ENCODE data around the gene CLBA1. TPM values are rescaled to one million over a fixed set of nuclear protein-coding genes. Genes with fewer than 3 reads are reported as not detected.
A peak's percentile ranks its signal among the peaks of the same experiment; 100 is the strongest.

The CLBA1 gene
- total RNA-seq, 1 donor from 2014 or later, result 8.4 TPM

- H3K36me3 ChIP-seq (ENCODE audit: control insufficient read depth, insufficient read depth, low read length), result peaks cover 18% of the 10 kb centered on the region
- no peak for FAIRE-seq
These were observed 21.4 kb downstream of the CLBA1 start for GRCh38 chr14:105006831-105007592.

GRCh38 chr14:105007593-105008264, 22.1 kb downstream of the CLBA1 start:
- no peaks in the 10 kb centered on the region for H3K27me3 ChIP-seq (ENCODE audit: control insufficient read depth, insufficient read depth, low read length)
- DNase-seq (ENCODE audit: low read depth) (no peak), FAIRE-seq (peak; percentile 80)
- TF ChIP-seq CTCF (IDR thresholded peaks at IDR 0.05; ENCODE audit: insufficient read depth, low read length, severe bottlenecking), result no peak
- H3K36me3 ChIP-seq (ENCODE audit: control insufficient read depth, insufficient read depth, low read length), result peaks cover 18% of the 10 kb centered on the region
- H3K4me3 ChIP-seq (ENCODE audit: low read depth, low read length), result no peak overlapping the region

More at GRCh38 chr14:105006831-105007592, 21.4 kb downstream of the CLBA1 start:
- H3K4me3 ChIP-seq (ENCODE audit: low read depth, low read length), result no peak overlapping the region
- TF ChIP-seq CTCF (IDR thresholded peaks at IDR 0.05; ENCODE audit: insufficient read depth, low read length, severe bottlenecking), result no peak
- no peaks in the 10 kb centered on the region for H3K27me3 ChIP-seq (ENCODE audit: control insufficient read depth, insufficient read depth, low read length)
- no peak for DNase-seq (ENCODE audit: low read depth)

- Histone ChIP-seq H3K36me3 (ENCODE audit: control insufficient read depth, insufficient read depth, low read length) (peaks cover 18% of the 10 kb centered on the region), H3K4me3 (ENCODE audit: low read depth, low read length) (no peak overlapping the region), H3K27me3 (ENCODE audit: control insufficient read depth, insufficient read depth, low read length) (no peaks in the 10 kb centered on the region)
- no peak for TF ChIP-seq CTCF (IDR thresholded peaks at IDR 0.05; ENCODE audit: insufficient read depth, low read length, severe bottlenecking)
- no peak for DNase-seq (ENCODE audit: low read depth)
- no peak for FAIRE-seq
These were observed 24.5 kb downstream of the CLBA1 start for GRCh38 chr14:105010106-105010505.

GRCh38 chr14:105010891-105011291, 25.3 kb downstream of the CLBA1 start:
- TF ChIP-seq CTCF (IDR thresholded peaks at IDR 0.05; ENCODE audit: insufficient read depth, low read length, severe bottlenecking), result no peak
- DNase-seq (ENCODE audit: low read depth), result no peak
- Histone ChIP-seq H3K4me3 (ENCODE audit: low read depth, low read length) (no peak overlapping the region), H3K27me3 (ENCODE audit: control insufficient read depth, insufficient read depth, low read length) (no peaks in the 10 kb centered on the region), H3K36me3 (ENCODE audit: control insufficient read depth, insufficient read depth, low read length) (peaks cover 18% of the 10 kb centered on the region)
- FAIRE-seq, result no peak

- Histone ChIP-seq H3K27me3 (ENCODE audit: control insufficient read depth, insufficient read depth, low read length) (no peaks in the 10 kb centered on the region), H3K36me3 (ENCODE audit: control insufficient read depth, insufficient read depth, low read length) (peaks cover 18% of the 10 kb centered on the region), H3K4me3 (ENCODE audit: low read depth, low read length) (no peak overlapping the region)
- FAIRE-seq (no peak), DNase-seq (ENCODE audit: low read depth) (no peak)
- no peak for TF ChIP-seq CTCF (IDR thresholded peaks at IDR 0.05; ENCODE audit: insufficient read depth, low read length, severe bottlenecking)
These were observed 25.9 kb downstream of the CLBA1 start for GRCh38 chr14:105011312-105011990.
